ENCODE data around the gene CCT6A.
A peak's percentile ranks its signal among the peaks of the same experiment; 100 is the strongest.
"Not testable (repeated sequence)": the region's sequence is repeated elsewhere in the genome, so short reads cannot be mapped to it uniquely, and the experiment has no call there.

The CCT6A gene

GRCh38 chr7:56051339-56052191 is at the start of gene CCT6A, which contains the start of gene PSPH:
CCT6A (plus strand) TSS chr7:56051765; CDS start chr7:56051849, 84 bp downstream.
PSPH (minus strand) TSS chr7:56051444; CDS start chr7:56021212, 30,232 bp downstream.
- peak; percentile 88 for DNase-seq

- no peak for DNase-seq
Measured at GRCh38 chr7:56003749-56004148, 47.8 kb upstream of the CCT6A start.

- no peak for DNase-seq
Measured at GRCh38 chr7:56007167-56007652, 44.4 kb upstream of the CCT6A start.

DNA sequence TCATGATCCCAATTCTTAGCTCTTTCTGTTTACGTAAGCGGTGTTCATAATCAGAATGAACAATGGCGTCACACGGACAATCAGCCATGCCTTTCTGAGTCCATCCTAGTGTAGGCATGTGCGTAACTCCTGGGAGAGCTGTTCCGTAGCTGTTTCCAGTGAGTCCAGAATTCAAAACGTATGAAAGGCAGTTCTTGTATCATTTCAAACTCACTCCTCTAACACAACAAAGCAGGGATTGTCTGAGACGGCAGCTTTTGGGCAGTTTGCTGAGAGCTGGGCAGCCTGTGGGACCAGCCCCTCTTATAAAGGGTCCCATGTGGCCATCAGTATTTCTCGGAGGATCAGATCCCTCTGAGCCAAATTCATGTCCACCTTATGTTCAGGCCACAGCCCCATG is 43.7 kb upstream of the CCT6A start:
- no peak for DNase-seq

GRCh38 chr7:56009695-56010094 is 41.9 kb upstream of the CCT6A start:
- no peak for DNase-seq

- not testable (repeated sequence) for DNase-seq
Measured at GRCh38 chr7:56017015-56017414, 34.5 kb upstream of the CCT6A start.

DNA sequence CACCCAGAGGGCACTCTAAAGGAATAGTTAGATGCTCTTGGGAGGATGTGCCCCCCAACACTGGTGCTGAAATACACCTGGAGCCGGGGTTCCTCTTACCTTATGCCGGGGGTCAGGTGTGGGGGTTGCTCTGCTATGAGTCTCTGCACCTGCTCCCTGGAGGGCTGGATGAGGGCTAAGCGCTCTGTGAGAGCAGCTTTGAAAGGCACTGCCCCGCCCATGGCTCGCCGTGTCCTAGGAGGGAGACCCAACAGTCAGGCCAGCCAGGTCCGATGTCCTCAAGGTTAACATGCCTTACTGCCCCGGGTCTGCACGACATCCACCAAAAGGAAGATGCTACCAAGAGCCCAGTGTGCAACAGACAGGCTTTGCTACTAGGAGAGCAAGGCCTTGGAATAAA is 32.1 kb upstream of the CCT6A start:
- no peak for DNase-seq

- DNase-seq: no peak
Measured at GRCh38 chr7:56023500-56023899, 28.1 kb upstream of the CCT6A start.

DNA sequence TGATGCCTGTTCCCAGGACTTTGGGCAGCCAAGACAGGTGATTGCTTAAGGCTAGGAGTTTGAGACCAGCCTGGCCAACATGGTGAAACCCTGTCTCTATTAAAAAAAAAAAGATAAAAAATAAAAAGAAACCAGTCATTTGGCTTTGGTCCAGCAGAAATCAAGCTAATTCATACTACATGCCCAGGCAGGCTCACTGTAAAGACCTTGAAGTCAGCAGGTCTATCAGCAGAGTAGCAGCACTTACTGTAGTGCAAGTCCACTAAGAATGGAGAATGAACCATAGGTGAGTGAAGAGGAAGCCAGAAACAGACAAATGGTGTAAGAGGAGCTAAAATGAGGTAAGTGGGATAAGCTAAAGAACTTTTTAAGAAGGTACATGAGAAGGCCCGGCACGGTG is 25.0 kb upstream of the CCT6A start:
- no peak for DNase-seq

DNA sequence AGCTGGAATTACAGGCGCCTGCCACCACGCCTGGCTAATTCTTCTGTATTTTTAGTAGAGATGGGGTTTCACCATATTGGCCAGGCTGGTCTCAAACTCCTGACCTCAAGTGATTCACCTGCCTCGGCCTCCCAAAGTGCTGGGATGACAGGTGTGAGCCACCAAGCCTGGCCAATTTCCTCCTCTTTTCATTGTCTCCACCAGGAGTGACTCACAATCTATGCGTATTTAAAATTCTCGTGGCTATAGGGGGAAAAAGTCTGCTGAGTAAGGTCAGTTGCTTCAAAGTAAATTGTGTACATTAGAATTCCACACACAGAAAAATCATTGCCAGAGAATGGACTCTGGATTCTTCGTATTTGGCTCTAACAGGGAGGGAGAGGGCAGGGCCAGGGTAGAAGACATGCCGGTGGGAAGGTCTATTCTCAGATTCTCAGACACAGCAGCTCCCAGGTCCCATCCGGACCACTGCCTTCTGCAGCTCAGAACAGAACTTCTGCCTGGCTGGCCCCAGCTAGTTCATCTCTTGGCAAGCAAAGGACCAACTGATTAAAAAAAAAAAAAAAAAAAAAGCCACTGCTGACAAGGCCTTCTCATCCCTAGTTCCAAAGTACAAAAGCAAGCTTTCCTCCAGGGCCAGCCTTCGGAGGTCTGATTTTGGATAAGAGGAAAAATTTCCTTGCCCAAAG is 22.5 kb upstream of the CCT6A start:
- no peak for DNase-seq

GRCh38 chr7:56030340-56030739 is 21.2 kb upstream of the CCT6A start:
- DNase-seq: no peak

DNA sequence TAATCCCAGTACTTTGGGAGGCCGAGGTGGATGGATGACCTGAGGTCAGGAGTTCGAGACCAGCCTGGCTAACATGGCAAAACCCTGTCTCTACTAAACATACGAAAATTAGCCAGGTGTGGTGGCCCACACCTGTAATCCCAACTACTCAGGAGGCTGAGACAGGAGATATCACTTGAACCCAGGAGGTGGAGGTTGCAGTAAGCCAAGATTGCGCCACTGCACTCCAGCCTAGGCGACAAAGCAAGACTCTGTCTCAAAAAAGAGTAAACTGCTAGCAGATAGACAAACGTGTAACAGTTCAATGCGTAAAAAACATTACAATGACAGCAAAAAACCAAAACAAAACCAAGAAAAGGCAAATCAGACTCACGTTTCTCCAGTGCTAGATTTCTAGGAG is 20.0 kb upstream of the CCT6A start:
- DNase-seq: not testable (repeated sequence)

DNA sequence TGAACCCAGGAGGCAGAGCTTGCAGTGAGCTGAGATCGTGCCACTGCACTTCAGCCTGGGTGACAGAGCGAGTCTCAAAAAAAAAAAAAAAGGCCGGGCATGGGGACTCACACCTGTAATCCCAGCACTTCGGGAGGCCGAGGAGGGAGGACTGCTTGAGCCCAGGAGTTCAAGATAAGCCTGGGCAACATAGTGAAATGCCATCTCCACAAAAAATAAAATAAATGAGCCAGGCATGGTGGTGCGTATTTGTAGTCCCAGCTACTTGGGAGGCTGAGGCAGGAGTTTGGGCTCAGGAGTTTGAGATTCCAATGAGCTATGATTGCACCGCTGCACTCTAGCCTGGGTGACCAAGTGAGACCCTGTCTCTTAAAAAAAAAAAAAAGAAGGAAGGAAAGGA is 19.0 kb upstream of the CCT6A start:
- DNase-seq: not testable (repeated sequence)

DNA sequence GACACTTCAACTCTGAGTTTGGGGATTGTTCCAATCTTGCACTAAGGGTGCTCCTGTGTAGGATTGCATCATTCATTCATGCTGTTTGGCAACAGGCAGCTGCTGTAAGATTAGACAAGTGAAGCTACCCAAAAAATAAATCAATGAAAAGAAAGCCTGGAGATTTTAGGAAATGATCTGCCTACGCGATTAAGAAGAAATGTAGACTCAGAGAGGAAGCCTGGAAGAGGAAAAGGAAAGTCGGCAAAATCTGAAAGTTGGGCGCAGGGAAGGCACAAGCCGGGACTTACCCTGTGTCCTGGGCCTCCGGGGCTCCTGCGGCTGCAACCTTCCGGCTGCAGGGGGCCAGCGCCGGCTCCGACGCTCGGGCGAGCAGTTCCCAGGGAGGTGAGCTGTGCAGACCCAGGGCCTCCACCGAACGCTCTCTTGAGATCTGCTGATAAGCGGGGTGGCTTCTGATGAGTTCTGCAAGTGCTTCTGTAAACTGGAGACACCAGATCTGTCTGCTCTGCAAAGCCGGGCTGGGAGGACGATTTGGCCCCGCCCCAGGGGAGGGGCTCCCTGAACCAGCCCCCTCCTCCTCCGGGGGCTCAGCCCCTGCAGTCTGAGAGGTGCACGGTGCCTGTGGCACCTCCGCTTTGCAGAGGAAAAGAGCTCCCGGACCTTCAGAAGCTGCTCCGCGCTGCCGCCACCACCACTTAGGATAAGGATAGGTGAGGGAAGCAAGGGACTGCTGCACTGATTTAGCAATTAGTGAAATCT is 17.7 kb upstream of the CCT6A start:
- DNase-seq: no peak

DNA sequence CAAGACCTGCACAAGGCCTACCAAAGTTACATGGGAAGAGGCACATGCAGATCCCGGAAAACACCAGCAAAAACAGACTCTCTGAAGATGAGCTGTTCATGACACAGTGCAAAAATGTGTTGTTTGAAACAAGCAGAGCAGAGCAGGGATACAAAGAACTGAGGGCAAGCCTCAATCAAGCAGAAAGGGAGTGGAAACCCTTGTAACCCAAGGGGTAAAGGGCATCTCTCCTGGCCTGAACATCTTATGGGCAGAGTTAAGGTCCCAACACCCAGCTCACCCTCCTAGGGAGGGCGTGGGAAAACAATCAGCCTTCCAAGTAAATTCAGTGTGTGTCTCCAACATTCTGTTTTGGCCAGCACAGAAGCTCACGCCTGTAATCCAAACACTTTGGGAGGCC is 10.8 kb upstream of the CCT6A start:
- DNase-seq: no peak

DNA sequence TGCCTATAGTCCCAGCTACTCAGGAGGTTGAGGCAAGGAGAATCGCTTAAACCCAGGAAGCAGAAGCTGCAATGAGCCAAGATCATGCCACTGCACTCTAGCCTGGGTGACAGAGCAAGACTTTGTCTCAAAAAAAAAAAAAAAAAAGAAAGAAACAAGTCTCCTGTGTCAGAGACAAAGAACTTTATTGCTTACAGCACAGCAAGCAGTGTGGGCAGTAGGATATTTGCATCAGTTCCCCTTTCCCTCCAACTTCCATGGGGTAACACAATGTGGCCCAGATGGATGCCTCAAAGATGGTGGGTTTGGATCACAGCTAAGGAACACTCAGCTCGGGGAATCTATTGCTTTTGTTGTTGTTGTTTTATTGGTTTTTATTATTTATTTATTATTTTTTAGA is 5.8 kb upstream of the CCT6A start:
- DNase-seq: not testable (repeated sequence)

GRCh38 chr7:56046721-56047445 is 4.7 kb upstream of the CCT6A start:
- no peak for DNase-seq

DNA sequence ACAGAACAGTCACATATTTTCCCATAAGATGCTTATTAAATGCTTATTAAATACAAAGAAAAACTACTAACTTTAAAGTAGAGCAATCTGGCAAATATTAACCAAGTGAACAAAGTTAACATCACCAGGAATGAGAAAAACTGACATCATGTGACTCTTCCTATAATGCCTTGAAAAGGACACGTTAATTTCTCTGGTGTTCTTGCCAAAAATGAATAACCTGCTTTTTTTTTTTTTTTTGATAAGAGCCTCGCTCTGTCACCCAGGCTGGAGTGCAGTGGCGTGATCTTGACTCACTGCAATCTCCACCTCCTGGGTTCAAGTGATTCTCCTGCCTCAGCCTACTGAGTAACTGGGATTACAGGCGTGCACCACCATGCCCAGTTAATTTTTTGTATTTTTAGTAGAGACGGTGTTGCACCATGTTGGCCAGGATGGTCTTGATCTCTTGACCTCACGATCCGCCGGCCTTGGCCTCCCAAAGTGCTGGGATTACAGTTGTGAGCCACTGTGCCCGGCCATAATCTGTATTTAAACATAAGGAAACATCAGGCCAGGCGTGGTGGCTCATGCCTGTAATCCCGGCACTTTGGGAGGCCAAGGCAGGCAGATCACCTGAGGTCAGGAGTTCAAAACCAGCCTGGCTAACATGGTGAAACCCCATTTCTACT is 4.0 kb upstream of the CCT6A start:
- not testable (repeated sequence) for DNase-seq

- DNase-seq: no peak
Measured at GRCh38 chr7:56048245-56048644, 3.3 kb upstream of the CCT6A start.

DNA sequence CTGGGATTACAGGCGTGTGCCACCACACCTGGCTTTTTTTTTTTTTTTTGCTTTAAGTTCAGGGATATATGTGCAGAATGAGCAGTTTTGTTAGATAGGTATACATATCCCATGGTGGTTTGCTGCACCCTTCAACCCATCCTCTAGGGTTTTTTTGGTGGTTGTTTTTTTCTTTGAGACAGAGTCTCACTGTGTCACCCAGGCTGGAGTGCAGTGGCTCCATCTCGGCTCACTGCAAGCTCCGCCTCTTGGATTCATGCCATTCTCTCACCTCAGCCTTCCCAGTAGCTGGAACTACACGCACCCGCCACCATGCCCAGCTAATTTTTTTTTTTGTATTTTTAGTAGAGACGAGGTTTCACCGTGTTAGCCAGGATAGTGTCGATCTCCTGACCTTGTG is 2.8 kb upstream of the CCT6A start:
- DNase-seq: not testable (repeated sequence)

GRCh38 chr7:56051053-56051338 is 569 bp upstream of the CCT6A start:
- no peak for DNase-seq

GRCh38 chr7:56053379-56053778 is 1.8 kb downstream of the CCT6A start:
- DNase-seq: no peak
